Heart left ventricle (tissue), 13 donors: ENCODE data around the gene FCSK.

Experiments
- CTCF ChIP-seq, 12 donors: fragments of 200-600 bp; sonication (generic) in 4 of 12; IDR thresholded peaks; one replicate each; pipeline versions ENCODE4 v1.5.0 to v1.8.0; 2018 to 2022; ENCODE audit warnings: antibody characterized with exemption in 12 of 12, mild to moderate bottlenecking in 5 of 12
- POLR2A ChIP-seq, 2 donors: fragments of 450-650 bp; IDR thresholded peaks; one replicate each; pipeline ENCODE4 v1.6.1; 2017; ENCODE audit warnings: antibody characterized with exemption in 2 of 2, mild to moderate bottlenecking in 2 of 2, moderate library complexity in 2 of 2
- donor health status: ischemic (EF 13 %, LVEDD 7.1; RV severe dilation, severe dysfunction).
- donor health status: DM: no; HTN: yes; CAD: no.
- donor health status: DM: no; HTN: no; CAD: no.
- donor health status: ischemic (EF 25% LVEDD 6.9; RV normal size, moderate dysfunction).
- donor health status: ischemic (EF 25% LVEDD 5.7; RV mildly dilated, moderate dysfunction).
- donor health status: ischemic (EF 35%, LVEDD 5.7; RV mildly dilated, moderate dysfunction).
- donor health status: nonischemic (EF 11% LVEDD 7.7; RV severe dilation, severe dysfunction).
- donor health status: DM: yes; HTN: yes; CAD: no.
- donor health status: PGD.
- donor health status: ischemic (EF 29% LVEDD 5.4; RV normal size, mild dysfunction).
- donor health status: nonischemic (EF 23%, LVEDD 6.1; RV moderate dilation, normal function).

GRCh38 chr16:70438585-70438968 lies 15.8 kb upstream of the FCSK start:
- no peak for TF ChIP-seq POLR2A (IDR thresholded peaks at IDR 0.05)
- TF ChIP-seq CTCF (IDR thresholded peaks at IDR 0.05): no peak
